ENCODE measurements around the gene COL28A1.
"Not testable (repeated sequence)": the region's sequence is repeated elsewhere in the genome, so short reads cannot be mapped to it uniquely, and the experiment has no call there.

Gene COL28A1

GRCh38 chr7:7490003-7490402, 45.7 kb downstream of the COL28A1 start:
- H3K27ac ChIP-seq = no peak overlapping the region
- no peak for TF ChIP-seq CTCF (conservative IDR thresholded peaks at IDR 0.05)

DNA sequence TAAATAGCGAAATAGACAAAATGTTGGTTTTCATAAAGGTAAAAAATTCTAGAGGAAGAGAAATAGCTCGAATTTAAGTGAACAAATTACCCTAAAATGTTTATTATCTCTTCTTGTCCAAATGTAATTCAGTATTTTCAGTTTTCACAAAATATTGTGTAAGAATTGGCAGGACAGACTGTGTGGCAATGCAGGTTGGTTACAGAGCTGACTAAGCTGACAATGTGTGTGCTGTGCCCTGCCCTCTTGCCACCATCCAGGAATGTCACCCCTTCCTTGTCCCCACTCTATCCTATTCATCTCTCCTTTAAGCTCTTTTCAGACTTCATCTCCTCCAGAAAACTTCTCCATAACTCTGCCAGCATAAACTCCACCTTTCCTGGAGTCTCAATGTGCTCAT, 46.1 kb downstream of the COL28A1 start:
- H3K27ac ChIP-seq = no peak overlapping the region
- TF ChIP-seq CTCF (conservative IDR thresholded peaks at IDR 0.05) = no peak

DNA sequence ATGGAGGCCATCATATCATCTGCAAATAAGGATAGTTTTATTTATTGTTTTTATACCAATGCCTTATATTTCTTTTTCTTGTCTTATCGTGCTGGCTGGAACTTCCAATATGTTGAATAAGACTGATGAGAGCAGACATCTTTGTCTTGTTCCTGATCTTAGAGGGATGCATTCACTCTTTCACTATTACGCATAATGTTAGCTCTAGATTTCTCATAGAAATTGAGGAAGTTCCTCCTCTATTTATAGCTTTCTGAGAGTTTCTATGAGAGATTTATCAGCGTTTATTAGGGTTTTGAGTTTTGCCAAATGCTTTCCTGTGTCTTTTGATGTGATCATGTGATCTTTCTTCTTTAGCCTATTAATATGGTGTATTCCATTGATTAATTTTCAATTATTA, 49.3 kb downstream of the COL28A1 start:
- H3K27ac ChIP-seq = no peak overlapping the region
- no peak for TF ChIP-seq CTCF (conservative IDR thresholded peaks at IDR 0.05)

GRCh38 chr7:7484072-7484471, 51.6 kb downstream of the COL28A1 start:
- TF ChIP-seq CTCF (conservative IDR thresholded peaks at IDR 0.05) = no peak
- H3K27ac ChIP-seq = no peak overlapping the region

GRCh38 chr7:7481802-7482201, 53.9 kb downstream of the COL28A1 start:
- no peak for TF ChIP-seq CTCF (conservative IDR thresholded peaks at IDR 0.05)
- no peak overlapping the region for H3K27ac ChIP-seq

GRCh38 chr7:7479275-7479805, 56.3 kb downstream of the COL28A1 start:
- TF ChIP-seq CTCF (conservative IDR thresholded peaks at IDR 0.05) = no peak
- H3K27ac ChIP-seq = no peak overlapping the region

DNA sequence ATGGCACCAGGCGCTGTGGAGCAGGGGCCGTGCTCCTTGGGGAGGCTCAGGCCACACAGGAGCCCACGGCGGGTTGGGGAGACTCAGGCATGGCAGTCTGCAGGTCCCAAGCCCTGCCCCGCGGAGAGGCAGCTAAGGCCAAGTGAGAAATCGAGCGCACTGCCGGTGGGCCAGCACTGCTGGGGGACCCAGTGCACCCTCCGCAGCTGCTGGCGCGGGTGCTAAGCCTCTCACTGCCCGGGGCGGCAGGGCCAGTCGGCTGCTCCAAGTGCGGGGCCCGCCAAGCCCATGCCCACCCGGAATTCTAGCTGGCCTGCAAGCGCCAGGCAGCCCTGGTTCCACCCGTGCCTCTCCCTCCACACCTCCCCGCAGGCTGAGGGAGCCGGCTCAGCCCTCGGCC, 57.1 kb downstream of the COL28A1 start:
- no peak overlapping the region for H3K27ac ChIP-seq
- TF ChIP-seq CTCF (conservative IDR thresholded peaks at IDR 0.05) = no peak

DNA sequence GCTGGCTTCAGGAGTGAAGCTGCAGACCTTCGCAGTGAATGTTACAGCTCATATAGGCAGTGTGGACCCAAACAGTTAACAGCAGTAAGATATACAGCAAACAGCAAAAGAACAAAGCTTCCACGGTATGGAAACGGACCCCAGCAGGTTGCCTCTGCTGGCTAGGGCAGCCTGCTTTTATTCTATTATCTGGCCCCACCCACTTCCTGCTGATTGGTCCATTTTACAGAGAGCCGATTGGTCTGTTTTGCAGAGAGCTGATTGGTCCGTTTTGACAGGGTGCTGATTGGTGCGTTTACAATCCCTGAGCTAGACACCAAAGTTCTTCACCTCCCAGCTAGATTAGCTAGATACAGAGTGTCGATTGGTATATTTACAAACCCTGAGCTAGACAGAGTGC, 58.0 kb downstream of the COL28A1 start:
- not testable (repeated sequence) for H3K27ac ChIP-seq
